ENCODE data around the gene KCNMA1.
"Not testable (repeated sequence)": the region's sequence is repeated elsewhere in the genome, so short reads cannot be mapped to it uniquely, and the experiment has no call there.

The KCNMA1 gene

DNA sequence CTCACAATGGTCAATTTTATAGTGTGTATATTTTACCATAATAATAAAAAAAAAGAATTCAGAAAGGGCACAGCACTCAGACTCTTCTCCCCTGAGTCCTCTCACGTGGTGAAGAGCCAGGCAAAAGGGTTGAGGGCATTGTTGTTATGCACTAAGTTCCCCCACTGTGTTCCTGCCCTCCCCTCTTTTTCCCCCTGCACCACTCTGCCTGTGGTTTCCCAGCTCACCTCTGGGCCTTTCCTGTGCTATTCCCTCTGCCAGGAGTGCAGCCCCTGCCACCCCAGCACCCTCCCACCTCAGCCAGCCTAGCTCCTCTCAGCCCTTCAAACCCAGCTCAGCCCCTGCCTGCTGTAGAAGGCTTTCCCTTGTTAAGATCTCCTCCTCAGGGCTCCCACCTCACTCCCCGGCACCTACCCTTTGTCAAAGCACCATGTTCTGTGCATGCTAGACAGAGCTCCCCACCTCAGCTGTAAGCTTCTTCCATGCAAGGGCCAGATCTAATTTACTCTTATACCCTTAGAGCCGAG, 108.5 kb downstream of the KCNMA1 start:
- DNase-seq: no peak

DNA sequence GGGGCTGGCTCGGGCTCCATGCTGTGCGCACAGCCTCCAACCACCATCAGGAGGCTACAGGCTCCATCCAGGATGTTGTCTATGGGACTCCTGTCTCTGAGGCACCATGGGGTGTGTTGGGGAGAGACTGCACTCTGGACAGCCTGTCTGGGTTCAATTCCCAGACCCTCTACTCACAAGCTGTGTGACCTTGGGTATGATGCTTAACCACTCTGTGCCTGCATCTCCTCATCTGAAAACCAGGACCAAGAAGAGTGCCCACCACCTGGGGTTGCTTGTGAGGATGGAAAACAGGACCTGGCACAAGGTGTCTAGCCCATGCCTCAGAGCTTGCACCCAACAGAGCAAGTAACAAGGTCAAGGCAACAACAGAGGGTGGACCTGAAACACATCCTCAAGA, 109.8 kb downstream of the KCNMA1 start:
- no peak for DNase-seq

DNA sequence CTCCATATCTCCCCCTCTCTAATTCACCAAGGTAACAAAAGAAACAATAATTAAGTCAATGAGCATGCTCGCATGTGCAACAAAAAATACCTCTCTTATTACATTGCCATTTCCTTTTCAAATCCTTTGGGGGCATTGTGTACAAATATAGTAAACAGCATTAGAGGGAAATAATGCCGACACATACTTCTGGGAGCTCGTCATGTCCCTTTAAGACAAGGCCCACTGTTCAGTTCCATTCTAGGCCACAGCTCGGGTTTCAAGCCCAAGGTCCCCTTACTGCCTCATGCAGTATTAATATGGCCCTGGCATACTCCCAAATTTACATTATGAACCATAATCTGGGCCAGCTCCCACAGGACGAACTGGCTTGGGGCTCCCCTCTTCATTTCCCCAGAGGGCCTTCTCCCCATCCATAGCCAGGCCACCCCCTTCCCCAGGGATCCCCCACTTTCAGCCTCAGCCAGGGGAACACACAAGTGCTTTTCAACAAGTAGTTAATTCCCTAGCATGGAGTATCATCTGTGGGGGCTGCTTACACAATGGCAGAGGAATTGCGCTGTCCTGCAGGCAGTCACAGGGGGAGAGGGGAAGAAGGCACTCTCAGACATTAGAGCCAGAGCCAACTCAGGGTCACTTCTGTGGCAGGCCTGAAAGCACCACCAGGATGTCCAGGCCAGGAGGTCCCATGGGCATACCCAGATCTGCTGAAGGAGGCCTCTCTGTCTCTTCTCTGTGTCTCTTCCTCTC, 110.6 kb downstream of the KCNMA1 start:
- no peak for DNase-seq

DNA sequence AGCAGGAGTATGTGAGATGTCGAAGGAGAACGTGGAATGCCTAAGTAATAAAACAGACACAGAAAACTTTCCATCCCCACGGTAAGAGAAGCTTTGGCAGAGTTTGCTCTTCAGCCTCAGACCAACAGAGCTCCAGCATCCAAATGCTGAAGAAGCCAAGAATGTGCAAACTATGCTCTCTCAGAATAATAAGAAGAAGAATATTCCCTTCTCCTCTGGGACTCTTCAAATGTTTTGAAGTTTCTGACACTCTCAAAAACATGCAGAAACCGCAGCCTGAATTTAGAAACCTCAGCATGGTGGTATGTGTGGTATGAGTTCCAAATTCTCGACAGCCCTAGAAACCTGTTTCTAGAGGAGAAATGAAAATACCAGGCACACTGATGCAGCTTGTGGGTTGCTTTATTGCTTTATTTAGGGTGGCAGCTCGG, 113.3 kb downstream of the KCNMA1 start:
- DNase-seq: no peak

DNA sequence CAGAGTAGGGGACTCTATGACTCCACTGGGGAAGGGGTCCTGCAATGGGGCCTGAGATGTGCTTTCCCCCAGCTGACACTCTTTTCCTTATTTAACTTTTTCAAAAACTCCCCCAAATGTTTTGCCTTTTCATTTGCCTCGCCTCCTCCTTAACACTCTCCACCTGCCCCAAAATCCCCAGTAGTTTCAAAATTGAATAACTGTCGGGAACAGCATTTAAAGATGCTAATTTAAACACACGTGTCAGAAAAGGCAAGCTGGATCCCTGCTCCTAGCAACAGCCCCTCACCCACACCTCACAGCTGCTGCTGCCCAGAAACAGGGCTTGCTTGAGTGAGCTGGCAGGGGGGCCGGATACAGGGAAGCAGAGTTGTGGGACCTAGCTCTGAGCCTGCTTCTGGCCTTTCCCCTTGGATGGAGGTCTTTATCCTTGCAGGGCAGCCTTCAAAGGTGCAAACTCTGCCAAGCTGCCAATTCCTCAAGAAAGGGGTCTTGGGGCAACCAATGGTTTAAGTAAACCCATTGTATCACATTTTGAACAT, 115.3 kb downstream of the KCNMA1 start:
- no peak for DNase-seq

DNA sequence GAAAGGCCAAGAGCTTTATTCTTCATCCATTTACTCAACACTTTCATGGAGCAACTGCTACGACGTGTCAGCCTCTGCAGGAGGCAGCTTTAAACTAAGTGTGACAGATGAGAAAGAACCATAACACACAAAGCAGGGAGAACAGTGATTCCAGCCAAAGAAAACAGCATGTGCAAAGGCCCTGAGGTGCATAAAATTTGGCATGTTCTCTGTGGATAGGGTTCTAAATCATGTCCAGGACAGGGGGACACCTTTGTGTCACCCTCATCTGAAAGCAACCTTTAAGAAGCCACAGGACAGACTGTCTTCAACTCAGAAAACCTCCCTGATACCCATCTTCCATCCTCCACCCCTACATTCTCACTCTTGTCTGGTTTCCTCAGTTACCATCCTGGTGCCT, 116.6 kb downstream of the KCNMA1 start:
- no peak for DNase-seq

DNA sequence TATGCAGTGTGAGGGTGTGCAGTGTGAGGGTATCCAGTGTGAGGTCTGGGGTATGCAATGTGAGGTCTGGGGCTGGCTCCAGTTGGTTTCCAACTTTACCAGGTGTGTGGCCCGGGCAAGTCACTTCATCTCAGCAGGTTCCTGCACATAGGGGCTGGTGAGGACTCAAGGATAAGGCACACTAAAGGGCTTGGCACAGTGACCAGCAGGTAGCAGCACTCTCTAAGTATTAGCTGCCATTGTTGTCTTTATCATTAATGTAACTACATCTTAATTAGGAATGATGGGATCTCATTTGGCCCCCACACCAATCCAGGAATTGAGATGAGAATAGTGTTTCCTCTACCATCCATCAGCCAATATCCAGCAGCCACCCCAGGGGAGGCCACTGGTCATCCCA, 117.3 kb downstream of the KCNMA1 start:
- no peak for DNase-seq

DNA sequence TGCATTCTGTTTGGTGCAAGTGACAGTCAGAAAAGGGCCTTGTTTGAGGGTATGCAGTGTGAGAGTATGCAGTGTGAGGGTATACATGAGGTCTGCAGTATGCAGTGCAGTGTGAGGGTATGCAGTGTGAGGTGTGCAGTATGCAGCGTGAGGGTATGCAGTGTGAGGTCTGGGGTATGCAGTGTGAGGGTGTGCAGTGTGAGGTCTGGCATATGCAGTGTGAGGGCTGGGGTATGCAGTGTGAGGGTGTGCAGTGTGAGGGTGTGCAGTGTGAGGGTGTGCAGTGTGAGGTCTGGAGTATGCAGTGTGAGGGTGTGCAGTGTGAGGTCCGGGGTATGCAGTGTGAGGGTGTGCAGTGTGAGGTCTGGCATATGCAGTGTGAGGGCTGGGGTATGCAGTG, 117.8 kb downstream of the KCNMA1 start:
- not testable (repeated sequence) for DNase-seq

DNA sequence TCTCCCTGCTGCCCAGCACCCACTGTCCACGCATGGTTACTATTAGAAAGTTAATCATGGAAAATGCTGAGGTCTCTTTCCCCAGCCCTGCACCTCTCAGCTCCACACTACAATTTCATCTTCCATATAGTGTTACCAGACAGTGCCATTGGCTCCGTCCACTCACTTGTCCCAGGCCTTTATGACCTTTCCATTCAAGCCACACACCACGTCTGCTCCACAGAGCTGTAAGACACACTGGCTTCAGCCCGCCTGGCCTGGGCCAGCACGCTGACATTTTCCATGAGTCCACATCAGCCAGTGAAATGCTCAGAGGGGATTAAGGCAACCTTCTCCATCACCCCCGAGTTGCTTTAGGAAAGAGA, 118.7 kb downstream of the KCNMA1 start:
- no peak for DNase-seq

DNA sequence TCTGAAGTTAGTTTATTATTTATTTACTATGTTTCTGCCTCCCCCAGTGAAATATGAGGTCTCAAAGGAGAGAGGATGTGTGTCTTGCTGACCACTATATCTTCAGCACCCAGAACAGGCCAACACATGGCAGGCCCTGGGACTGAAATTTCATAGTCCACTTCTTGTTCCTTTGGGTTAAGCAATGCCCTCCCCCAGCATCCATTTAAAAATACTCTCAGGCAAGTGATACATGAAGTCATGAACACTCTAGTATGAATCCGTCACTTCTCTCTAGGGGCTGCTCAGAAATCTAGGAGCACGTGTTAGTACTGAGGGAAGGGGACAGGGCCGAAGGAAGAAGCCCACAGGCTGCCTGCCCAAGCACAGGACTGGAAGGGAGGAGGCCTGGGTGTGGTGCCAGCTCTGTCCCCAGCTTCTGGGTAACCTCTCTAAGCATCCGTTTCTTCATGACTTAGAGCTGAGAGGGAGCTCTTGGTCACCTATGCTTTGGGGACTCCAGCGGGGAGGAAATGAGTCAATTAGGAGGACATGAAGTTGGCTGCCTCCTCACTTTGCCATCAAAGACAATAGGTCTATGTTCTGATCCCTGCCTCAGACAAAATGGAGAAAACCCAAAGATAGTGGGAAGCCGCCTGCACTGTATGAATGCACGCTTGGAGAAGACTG, 119.2 kb downstream of the KCNMA1 start:
- no peak for DNase-seq

DNA sequence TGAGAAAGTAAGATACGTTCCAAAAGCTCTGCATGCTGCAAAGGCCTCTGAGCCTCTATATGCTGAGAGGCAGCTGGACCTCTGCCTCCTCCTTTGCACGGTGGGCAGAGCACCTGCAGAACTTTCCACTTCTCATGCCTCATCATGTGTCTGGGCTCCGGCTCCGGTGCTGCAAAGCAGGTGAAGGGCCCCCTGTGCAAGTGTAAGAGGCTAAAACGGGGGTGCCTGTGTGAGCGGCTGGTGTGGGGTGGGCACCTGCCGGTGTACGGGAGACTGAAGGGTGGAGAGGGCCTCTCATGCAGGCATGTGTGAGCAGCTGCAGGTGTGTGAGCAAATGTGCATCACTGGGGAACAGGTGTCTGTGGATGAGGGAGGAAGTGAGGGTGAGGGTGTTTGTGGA, 121.0 kb downstream of the KCNMA1 start:
- DNase-seq: no peak

DNA sequence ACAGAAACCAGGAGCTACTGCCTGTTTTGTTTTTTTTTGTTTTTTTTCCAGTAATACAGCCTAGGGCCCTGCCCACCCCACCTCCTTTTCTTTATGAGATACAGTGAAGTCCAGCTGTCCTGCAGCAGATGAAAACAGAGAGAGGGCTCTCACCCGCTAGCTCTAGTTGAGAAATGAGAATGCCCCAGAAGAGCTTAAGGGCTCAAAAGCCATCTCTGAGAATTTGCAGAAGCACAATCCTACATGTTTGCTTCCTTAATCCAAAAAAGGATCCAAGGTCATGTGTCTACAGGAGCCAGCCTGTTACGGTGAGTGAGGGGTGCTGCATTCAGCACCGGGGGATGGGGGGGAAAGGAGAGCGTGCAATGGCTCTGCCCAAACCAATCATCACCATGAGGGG, 122.7 kb downstream of the KCNMA1 start:
- no peak for DNase-seq

DNA sequence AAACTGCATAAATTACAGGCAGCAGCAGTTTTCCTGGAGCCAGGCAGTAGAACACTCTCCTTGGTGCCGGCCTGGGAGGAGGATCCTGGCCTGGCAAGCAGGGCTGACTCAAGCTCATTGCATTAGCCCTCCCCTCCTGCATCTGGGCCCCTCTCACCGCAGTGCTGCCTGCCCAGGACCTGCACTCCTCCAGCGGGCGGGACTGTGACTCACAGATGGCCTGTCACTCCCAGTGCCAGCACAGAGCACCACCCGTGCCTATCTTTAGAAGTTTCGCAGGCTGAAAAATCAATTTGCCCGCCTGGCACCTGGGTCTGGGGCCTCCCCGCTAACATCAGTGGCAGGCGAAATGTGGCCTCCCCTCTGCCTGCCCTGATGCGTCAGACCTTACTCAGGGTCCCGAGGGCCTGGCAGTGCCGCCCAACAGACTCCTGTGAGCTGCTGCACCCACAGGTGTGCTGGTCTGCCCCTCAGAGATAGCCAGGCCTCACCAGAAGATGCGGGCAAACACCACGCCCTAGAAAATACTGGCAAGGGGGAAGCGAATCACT, 123.8 kb downstream of the KCNMA1 start:
- DNase-seq: no peak

DNA sequence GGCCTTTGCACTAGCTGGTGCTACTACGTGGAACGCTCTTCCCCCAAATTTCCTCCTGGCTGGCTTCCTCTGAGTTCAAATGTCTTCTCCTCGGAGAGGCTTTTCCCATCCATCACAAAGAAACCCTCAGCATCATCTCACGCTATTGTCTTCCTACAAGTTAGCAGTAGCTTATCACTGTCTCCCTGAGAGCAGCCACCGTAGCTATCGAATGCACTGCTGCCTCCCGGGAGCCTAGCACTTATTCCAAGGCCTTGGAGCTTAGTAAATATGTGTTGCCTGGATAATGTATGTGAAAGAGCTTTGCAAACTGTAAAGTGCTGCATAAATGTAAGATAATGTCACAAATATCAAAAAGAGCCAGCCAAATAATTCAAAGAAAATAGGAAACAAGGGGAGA, 124.4 kb downstream of the KCNMA1 start:
- no peak for DNase-seq

DNA sequence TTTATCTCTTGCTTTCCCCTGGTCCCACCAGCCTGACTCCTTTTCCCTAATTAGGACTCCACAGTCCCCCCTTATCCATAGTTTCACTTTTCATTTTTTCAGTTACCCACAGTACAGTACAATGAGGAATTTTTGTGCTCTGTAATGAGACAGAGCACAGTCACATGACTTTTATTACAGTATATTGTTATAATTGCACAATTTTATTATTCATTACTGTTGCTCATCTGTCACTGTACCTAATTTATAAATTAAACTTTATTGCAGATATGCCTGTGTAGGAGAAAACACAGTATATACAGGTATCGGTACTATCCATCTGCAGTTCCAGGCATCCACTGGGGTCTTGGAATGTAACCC, 125.4 kb downstream of the KCNMA1 start:
- no peak for DNase-seq

DNA sequence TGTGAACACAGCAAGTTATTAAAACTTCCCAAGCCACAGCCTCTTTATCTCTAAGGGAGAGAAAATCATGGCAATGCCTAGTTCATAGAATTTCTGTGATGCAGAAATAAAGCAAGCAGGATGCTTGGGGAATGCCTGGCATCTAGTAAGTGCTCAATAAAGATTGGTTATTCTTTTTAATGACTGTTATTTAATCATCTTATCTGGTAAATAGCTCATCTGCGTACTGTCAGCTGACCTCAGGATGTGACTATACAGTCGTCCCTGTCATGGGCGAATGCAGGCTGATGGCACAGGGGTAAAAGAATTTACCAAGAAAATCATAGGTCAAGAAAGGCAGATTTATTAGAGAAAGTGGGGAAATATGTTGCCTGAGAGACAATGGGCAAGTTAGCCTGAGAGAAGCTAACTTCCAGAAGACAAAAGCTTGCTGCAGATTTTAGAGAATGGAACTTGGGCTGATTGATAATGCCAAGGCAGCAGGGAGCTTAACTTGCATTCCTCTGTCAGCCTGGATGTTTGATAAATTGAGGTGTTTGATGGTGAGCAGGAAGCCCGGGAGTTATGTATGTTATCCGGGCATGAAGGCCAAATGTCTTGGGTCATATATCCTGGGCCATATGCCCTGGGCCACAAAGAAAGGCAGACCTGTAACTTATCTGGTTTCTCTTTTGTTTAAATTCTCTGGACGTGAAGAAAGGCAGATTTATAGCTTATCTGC, 126.0 kb downstream of the KCNMA1 start:
- DNase-seq: no peak

DNA sequence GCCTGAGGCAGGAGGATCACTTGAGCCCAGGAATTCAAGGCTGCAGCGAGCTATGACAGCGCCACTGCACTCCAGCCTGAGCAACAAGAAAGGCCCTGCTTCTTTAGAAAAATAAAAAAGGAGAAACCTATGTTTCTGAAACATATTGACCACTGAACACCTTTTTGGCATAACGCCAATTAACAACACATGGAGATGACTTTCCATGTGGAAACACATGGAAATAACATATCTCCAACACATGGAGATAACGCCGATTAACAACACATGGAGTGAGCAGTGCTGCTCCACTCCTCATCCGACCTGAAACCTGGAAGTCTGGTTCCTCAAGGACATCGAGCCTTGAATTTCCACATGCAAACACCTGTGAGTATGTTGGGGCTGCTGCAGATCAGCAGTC, 126.9 kb downstream of the KCNMA1 start:
- DNase-seq: no peak

DNA sequence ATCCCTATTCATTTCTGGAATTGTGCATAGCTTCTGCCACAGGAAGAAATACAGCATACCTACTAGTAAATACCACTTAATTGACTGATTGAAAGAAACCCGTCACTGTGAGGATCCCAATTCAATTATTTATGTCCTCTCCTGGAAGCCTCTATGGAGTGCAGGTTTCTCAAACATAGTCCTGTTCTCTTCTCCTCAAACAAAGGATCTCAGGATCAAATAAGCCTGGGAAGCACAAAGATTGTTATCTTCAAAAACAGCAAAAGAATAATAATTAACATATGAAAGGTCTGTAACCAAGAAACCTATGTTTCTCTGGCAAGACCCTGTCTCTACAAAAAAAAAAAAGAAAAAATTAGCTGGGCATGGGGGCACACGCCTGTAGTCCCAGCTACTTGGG, 127.3 kb downstream of the KCNMA1 start:
- no peak for DNase-seq

DNA sequence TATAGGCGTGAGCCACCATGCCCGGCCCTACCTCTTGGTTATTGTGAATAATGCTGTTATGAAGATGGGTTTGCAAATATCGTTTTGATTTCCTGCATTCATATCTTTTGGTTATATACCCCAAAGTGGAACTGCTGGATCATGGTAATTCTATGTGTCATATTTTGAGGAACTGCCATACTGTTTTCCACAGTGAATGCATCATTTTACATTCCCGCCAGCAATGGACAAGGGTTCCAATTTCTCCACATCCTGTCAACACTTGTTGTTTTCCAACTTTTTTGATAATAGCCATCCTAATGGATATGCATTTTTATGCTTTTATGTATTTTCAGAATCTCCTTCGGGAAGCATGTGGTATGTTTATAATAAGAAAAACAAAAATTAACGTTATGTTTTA, 128.2 kb downstream of the KCNMA1 start:
- DNase-seq: no peak

DNA sequence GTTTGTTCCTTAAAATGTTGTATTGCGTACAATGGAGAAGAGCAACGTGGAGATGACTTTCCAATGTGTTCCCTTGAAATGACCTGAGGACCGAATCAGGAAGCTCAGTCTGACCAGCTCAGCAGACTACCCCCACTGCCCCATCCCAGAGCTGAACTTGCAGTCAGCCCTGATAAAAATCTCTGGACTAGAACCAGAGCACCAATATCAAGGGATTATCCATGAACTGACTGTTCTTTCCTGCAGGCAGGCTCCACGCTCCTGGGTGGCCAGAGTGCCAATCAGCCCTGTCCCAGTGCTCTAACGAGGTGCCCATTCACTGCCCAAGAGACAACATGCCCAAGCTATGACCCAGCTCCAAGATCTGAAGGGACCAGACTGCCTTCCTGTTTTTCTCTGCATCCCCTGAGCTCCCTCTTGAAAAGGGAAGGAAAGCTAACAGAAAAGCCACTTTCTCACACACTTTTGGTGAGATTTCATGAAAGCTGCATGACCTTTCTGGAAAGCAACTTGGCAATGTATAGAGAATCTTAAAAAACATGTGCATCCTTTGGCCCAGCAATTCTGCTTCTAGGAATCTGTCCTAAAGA, 130.2 kb downstream of the KCNMA1 start:
- no peak for DNase-seq

DNA sequence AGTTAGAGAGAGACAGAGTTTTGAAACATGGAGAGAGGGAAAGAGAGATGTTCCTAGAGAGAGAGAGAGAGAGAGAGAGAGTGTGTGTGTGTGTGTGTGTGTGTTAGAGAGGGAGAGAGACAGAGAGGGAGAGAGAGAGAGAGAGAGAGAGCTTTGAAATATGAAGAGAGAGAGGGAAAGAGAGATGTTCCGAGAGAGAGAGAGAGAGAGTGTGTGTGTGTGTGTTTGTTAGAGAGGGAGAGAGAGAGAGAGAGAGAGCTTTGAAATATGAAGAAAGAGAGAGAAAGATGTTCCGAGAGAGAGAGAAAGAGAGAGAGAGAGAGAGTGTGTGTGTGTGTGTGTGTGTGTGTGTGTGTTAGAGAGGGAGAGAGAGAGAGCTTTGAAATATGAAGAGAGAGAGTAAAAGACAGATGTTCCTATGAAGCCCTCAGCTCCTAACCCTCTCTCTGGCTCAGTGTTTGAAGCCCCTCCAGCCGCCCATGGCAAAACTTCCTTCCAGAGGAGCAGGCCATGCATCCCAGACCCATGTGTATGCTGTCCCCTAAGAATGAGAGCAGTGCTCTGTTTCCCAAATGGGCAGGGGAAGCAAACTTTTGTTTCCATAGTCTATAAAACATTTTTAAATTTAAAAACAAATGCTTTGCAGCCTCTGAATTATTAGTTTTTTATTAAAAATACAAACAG, 130.9 kb downstream of the KCNMA1 start:
- no peak for DNase-seq
